A549 (cell line): Measurements from ENCODE around the gene PTPN6.

Experiments
- CHD2 ChIP-seq: fragments of 150-350 bp; IDR thresholded peaks from 2 replicates; pipeline ENCODE4 v1.6.1; 2014; ENCODE audit warnings: low read length; ENCODE audit not compliant: partially characterized antibody
- CTCF ChIP-seq: fragments of >200 bp; sonication (Bioruptor Twin); formaldehyde crosslinking; IDR thresholded peaks from 3 replicates; pipeline ENCODE4 v1.5.1; 2016
- EP300 ChIP-seq, 2 experiments: fragments of >200 bp; sonication (Bioruptor Twin); formaldehyde crosslinking; IDR thresholded peaks; 2 replicates in 1 of 2; 3 replicates in 1 of 2; pipeline ENCODE4 v1.6.1; 2016 to 2017
- POLR2A ChIP-seq: IDR thresholded peaks from 2 replicates; pipeline ENCODE4 v1.6.1; 2012; ENCODE audit warnings: mild to moderate bottlenecking, low read length
- RAD21 ChIP-seq, 2 experiments: fragments of >200 bp in 1 of 2; sonication (Bioruptor Twin) in 1 of 2; formaldehyde crosslinking in 1 of 2; IDR thresholded peaks in 1 of 2; conservative IDR thresholded peaks in 1 of 2; 2 replicates in 1 of 2; 3 replicates in 1 of 2; pipeline ENCODE4 v1.6.1; 2012 to 2018; ENCODE audit warnings: inconsistent platforms in 1 of 2
- REST ChIP-seq: fragments of 200-600 bp; sonication (generic); IDR thresholded peaks from 2 replicates; pipeline ENCODE4 v1.6.1; 2016; ENCODE audit warnings: antibody characterized with exemption, mild to moderate bottlenecking, moderate library complexity
- RFX5 ChIP-seq: fragments of 450-650 bp; IDR thresholded peaks from 2 replicates; pipeline ENCODE4 v1.7.1; 2014; ENCODE audit warnings: antibody characterized with exemption, mild to moderate bottlenecking, moderate library complexity
- SREBF2 ChIP-seq: fragments of 450-650 bp; IDR thresholded peaks from 2 replicates; pipeline ENCODE4 v1.6.1; 2014; ENCODE audit warnings: mild to moderate bottlenecking, moderate library complexity
- ZNF302 ChIP-seq: fragments of 250-450 bp; sonication (Bioruptor Pico); IDR thresholded peaks from 2 replicates; pipeline ENCODE4 v1.9.0; 2021; ENCODE audit warnings: inconsistent platforms, mild to moderate bottlenecking, moderate library complexity

GRCh38 chr12:6935371-6936193 is 15.6 kb upstream of the PTPN6 start:
- TF ChIP-seq CTCF, result no peak
- TF ChIP-seq RFX5, result no peak
- no peak for TF ChIP-seq POLR2A
- TF ChIP-seq CHD2, result no peak
- no peak for TF ChIP-seq EP300 (IDR thresholded peaks at IDR 0.05)
- TF ChIP-seq ZNF302 (CRISPR knock-in tag), result no peak
- TF ChIP-seq SREBF2, result no peak
- TF ChIP-seq REST, result no peak
- TF ChIP-seq RAD21 (conservative IDR thresholded peaks at IDR 0.05 in 1 of 2, IDR thresholded peaks at IDR 0.05 in 1 of 2), result no peak
